AG09309 (cell line): ENCODE results near the gene PCDHGA10.

Source experiments
- DNase-seq: peaks from one replicate; pipeline ENCODE4 v3.0.0-alpha.2; 2010; ENCODE audit warnings: low read depth
- H3K4me3 ChIP-seq: 2 replicates; pipeline ENCODE4 v1.5.1; 2011; ENCODE audit warnings: mild to moderate bottlenecking, low read depth, low read length, moderate library complexity; ENCODE audit not compliant: control insufficient read depth
- TF ChIP-seq, protein P1 (sequence below): IDR thresholded peaks from 2 replicates; pipeline ENCODE4 v1.5.1; 2011; ENCODE audit warnings: mild to moderate bottlenecking, low read depth, low read length, inconsistent platforms; ENCODE audit not compliant: insufficient read depth, control insufficient read depth; ENCODE audit errors: missing control alignments

PCDHGA10 gene

DNA sequence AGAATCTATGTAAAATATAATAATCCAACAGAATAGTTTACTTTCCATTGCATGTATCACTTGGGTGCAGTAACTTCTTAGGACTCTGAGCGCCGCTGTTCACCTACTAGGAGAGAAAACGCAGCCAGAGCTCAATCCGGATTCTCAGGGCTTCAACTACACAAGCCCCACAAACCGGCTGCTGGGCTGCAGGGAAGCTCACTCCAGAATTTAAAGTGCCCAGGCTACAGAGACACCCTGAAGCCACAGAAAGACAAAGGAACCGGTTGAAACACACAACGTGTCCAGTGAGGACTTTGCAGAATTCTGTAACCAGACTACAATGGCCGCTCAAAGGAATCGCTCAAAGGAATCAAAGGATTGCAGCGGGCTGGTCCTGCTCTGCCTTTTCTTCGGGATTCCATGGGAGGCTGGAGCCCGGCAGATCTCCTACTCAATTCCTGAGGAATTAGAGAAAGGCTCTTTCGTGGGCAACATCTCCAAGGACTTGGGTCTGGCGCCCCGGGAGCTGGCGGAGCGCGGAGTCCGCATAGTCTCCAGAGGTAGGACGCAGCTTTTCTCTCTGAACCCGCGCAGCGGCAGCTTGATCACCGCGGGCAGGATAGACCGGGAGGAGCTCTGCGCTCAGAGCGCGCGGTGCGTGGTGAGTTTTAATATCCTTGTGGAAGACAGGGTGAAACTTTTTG is at the start of gene PCDHGA10:
TSS of gene PCDHGA10 (plus strand) at position 134 of the 686 bp plus-strand sequence. CDS start at position 323, 189 bp downstream.
- TF ChIP-seq, protein P1, sequence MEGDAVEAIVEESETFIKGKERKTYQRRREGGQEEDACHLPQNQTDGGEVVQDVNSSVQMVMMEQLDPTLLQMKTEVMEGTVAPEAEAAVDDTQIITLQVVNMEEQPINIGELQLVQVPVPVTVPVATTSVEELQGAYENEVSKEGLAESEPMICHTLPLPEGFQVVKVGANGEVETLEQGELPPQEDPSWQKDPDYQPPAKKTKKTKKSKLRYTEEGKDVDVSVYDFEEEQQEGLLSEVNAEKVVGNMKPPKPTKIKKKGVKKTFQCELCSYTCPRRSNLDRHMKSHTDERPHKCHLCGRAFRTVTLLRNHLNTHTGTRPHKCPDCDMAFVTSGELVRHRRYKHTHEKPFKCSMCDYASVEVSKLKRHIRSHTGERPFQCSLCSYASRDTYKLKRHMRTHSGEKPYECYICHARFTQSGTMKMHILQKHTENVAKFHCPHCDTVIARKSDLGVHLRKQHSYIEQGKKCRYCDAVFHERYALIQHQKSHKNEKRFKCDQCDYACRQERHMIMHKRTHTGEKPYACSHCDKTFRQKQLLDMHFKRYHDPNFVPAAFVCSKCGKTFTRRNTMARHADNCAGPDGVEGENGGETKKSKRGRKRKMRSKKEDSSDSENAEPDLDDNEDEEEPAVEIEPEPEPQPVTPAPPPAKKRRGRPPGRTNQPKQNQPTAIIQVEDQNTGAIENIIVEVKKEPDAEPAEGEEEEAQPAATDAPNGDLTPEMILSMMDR = peak; percentile 70
- no peak for DNase-seq
- peak within 1 kb of the TSS; percentile 25 for H3K4me3 ChIP-seq

DNA sequence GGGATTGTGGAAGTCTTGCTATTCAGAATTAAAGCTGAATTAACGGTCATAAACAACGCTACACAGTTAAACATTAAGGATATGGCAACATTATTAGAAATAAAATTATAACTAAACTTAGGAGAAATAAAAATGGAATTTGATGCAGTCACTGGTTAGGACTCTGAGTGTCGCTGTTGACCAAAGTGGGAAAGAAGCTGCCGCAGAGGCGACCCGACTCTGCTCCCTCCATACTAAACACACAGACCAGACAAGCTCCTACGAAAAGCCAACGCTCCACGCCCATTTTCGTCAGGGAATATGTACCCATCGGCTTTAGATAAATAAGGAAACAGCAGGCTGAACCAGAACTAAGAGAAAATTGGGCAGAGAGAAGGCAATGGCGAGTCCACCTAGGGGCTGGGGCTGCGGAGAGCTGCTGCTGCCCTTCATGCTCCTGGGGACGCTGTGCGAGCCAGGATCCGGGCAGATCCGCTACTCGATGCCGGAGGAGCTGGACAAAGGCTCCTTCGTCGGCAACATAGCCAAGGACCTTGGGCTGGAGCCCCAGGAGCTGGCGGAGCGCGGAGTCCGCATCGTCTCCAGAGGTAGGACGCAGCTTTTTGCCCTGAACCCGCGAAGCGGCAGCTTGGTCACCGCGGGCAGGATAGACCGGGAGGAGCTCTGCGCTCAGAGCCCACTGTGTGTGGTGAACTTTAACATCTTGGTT is 48.7 kb upstream of the PCDHGA10 start, which contains the start of gene PCDHGA5:
TSS of gene PCDHGA5 (plus strand) at position 211 of the 709 bp plus-strand sequence. CDS start at position 380, 169 bp downstream.
- H3K4me3 ChIP-seq = peak within 1 kb of the TSS; percentile 18
- no peak for DNase-seq
- TF ChIP-seq, protein P1 = peak; percentile 27

DNA sequence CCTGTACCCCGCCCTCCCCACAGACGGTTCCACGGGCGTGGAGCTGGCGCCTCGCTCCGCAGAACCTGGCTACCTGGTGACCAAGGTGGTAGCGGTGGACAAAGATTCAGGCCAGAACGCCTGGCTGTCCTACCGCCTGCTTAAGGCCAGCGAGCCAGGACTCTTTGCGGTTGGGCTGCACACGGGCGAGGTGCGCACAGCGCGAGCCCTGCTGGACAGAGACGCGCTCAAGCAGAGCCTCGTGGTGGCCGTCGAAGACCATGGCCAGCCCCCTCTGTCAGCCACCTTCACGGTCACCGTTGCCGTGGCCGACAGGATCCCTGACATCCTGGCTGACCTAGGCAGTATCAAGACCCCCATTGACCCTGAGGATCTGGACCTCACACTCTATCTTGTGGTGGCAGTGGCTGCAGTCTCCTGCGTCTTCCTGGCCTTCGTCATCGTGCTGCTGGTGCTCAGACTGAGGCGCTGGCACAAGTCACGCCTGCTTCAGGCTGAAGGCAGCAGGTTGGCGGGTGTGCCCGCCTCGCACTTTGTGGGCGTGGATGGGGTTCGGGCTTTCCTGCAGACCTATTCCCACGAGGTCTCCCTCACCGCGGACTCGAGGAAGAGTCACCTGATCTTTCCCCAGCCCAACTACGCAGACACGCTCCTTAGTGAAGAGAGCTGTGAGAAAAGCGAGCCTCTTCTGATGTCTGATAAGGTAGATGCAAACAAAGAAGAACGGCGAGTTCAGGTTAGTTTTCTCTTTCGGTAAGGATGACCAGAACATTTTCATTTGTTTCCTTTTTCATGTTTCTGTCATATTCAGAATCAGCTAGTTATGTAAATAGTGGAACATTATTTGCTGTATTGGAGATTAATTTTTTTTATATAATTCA is 46.5 kb upstream of the PCDHGA10 start:
- DNase-seq = no peak
- TF ChIP-seq, protein P1 = no peak
- H3K4me3 ChIP-seq = no peak overlapping the region

DNA sequence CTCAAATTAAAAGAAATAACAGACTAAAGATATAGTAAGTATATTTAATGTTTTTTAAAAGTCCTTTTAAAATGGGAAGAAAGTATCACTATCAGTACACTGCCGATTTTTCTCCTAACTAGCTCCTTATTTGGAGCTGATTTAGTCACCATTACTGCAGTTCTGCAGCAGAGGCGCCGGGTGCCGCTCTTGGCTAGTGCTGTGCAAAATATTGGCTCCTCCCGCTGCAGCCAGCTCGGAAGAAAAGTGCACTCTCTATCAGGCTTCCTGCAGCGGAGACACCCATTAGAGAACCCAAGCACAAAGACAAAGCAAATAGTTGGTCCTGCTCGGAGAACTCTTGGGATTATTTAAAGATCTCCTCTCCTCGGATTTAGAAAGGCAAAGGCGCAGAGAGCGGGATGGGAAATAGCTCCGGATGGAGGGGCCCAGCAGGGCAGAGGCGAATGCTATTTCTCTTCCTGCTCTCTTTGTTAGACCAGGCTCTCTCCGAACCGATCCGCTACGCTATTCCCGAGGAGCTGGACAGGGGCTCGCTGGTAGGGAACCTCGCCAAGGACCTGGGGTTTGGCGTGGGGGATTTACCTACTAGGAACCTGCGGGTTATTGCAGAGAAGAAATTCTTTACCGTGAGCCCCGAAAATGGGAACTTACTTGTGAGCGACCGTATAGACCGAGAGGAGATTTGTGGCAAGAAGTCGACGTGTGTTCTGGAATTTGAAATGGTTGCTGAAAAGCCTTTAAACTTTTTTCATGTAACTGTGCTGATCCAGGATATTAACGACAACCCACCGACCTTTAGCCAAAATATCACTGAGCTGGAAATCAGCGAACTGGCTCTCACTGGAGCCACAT is 42.6 kb upstream of the PCDHGA10 start, which contains the start of gene PCDHGB3:
TSS of gene PCDHGB3 (plus strand) at position 249 of the 855 bp plus-strand sequence. CDS start at position 402, 153 bp downstream.
- peak within 1 kb of the TSS; percentile 32 for H3K4me3 ChIP-seq
- TF ChIP-seq, protein P1 = peak; percentile 63
- no peak for DNase-seq

DNA sequence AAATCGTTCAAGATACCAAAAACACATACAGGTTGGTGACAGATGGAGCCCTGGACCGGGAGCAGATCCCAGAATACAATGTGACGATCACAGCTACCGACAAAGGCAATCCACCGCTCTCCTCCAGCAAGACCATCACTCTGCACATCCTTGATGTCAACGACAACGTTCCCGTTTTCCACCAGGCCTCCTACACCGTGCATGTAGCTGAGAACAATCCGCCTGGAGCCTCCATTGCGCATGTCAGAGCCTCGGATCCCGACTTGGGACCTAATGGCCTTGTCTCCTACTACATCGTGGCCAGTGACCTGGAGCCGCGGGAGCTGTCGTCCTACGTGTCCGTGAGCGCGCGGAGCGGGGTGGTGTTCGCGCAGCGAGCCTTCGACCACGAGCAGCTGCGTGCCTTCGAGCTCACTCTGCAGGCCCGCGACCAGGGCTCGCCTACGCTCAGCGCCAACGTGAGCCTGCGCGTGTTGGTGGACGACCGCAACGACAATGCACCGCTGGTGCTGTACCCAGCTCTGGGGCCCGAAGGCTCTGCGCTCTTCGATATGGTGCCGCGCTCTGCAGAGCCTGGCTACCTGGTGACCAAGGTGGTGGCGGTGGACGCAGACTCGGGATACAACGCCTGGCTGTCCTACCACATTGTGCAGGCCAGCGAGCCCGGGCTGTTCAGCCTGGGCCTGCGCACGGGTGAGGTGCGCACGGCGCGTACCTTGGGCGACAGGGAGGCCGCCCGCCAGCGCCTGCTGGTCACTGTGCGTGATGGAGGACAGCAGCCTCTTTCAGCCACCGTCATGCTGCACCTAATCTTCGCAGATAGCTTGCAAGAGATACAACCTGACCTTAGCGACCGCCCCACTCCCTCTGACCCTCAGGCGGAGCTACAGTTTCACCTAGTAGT is 41.0 kb upstream of the PCDHGA10 start:
- no peak for DNase-seq
- no peak overlapping the region for H3K4me3 ChIP-seq
- TF ChIP-seq, protein P1 = no peak
